GM18858 (cell line): ENCODE measurements around the gene SPEN.
"Not testable (repeated sequence)": the region's sequence is repeated elsewhere in the genome, so short reads cannot be mapped to it uniquely, and the experiment has no call there.

ENCODE experiments used
- ATAC-seq: cut with Tn5 transposase; IDR thresholded peaks from one replicate; pipeline ENCODE4 v1.9.1; 2021; ENCODE audit not compliant: unreplicated experiment

The SPEN gene

GRCh38 chr1:15974855-15975254 is 127.3 kb downstream of the SPEN start:
- ATAC-seq: no peak

GRCh38 chr1:15975358-15975804 is 127.9 kb downstream of the SPEN start:
- peak; percentile 27 for ATAC-seq

GRCh38 chr1:15975805-15976680 is 128.5 kb downstream of the SPEN start, which contains the start of gene ZBTB17:
Gene ZBTB17 (minus strand): TSS chr1:15976101. CDS start chr1:15948495, 27,606 bp downstream.
- peak; percentile 58 for ATAC-seq

GRCh38 chr1:15977947-15978346 is 130.4 kb downstream of the SPEN start:
- ATAC-seq: not testable (repeated sequence)

GRCh38 chr1:15981679-15982078 is 134.2 kb downstream of the SPEN start:
- no peak for ATAC-seq

GRCh38 chr1:15983275-15983674 is 135.8 kb downstream of the SPEN start:
- no peak for ATAC-seq

- ATAC-seq: no peak
Observed at GRCh38 chr1:15985611-15986297, 138.2 kb downstream of the SPEN start.

GRCh38 chr1:15988856-15989736 is 141.6 kb downstream of the SPEN start:
- ATAC-seq: no peak

GRCh38 chr1:15989776-15990175 is 142.3 kb downstream of the SPEN start:
- ATAC-seq: no peak
